HG03196 (cell line): ENCODE results near the gene KCNK1.
"Not testable (repeated sequence)": the region's sequence is repeated elsewhere in the genome, so short reads cannot be mapped to it uniquely, and the experiment has no call there.

Source experiments
- ATAC-seq: cut with Tn5 transposase; IDR thresholded peaks from one replicate; pipeline ENCODE4 v1.9.1; 2021; ENCODE audit not compliant: unreplicated experiment

Gene KCNK1

GRCh38 chr1:233607252-233608119, 6.4 kb upstream of the KCNK1 start:
- no peak for ATAC-seq

GRCh38 chr1:233608988-233609387, 4.9 kb upstream of the KCNK1 start:
- ATAC-seq: no peak

GRCh38 chr1:233609926-233610325, 4.0 kb upstream of the KCNK1 start:
- ATAC-seq: no peak

- ATAC-seq: no peak
These were observed 3.3 kb upstream of the KCNK1 start for GRCh38 chr1:233610628-233611027.

- not testable (repeated sequence) for ATAC-seq
These were observed 2.5 kb upstream of the KCNK1 start for GRCh38 chr1:233611363-233611762.

GRCh38 chr1:233614173-233614742, 352 bp downstream of the KCNK1 start:
- no peak for ATAC-seq

GRCh38 chr1:233614743-233615521, 1.0 kb downstream of the KCNK1 start:
- ATAC-seq: no peak

GRCh38 chr1:233615571-233615970, 1.7 kb downstream of the KCNK1 start:
- ATAC-seq: no peak

- ATAC-seq: no peak
These were observed 3.1 kb downstream of the KCNK1 start for GRCh38 chr1:233617025-233617424.

- ATAC-seq: not testable (repeated sequence)
These were observed 5.5 kb downstream of the KCNK1 start for GRCh38 chr1:233619414-233619813.

- ATAC-seq: no peak
These were observed 6.2 kb downstream of the KCNK1 start for GRCh38 chr1:233620065-233620464.

- no peak for ATAC-seq
These were observed 8.0 kb downstream of the KCNK1 start for GRCh38 chr1:233621923-233622322.

GRCh38 chr1:233624289-233624688, 10.4 kb downstream of the KCNK1 start:
- no peak for ATAC-seq

- no peak for ATAC-seq
These were observed 11.2 kb downstream of the KCNK1 start for GRCh38 chr1:233625087-233625486.

- no peak for ATAC-seq
These were observed 11.6 kb downstream of the KCNK1 start for GRCh38 chr1:233625510-233625981.

- no peak for ATAC-seq
These were observed 13.5 kb downstream of the KCNK1 start for GRCh38 chr1:233627376-233627775.

GRCh38 chr1:233627823-233628222, 13.9 kb downstream of the KCNK1 start:
- ATAC-seq: no peak

GRCh38 chr1:233629305-233629935, 15.5 kb downstream of the KCNK1 start:
- no peak for ATAC-seq

GRCh38 chr1:233631810-233632405, 18.0 kb downstream of the KCNK1 start:
- no peak for ATAC-seq

- ATAC-seq: no peak
These were observed 18.5 kb downstream of the KCNK1 start for GRCh38 chr1:233632436-233632835.
